ENCODE results near the gene ZSWIM9. TPM values are rescaled to one million over a fixed set of nuclear protein-coding genes. Genes with fewer than 3 reads are reported as not detected.

The ZSWIM9 gene
- polyA plus RNA-seq, 1 of the 3 experiments (the other 2 are of a cell fraction), result 2.2 TPM

GRCh38 chr19:48206397-48207093 lies 36.1 kb downstream of the ZSWIM9 start:
- no peak for DNase-seq
- Histone ChIP-seq H3K27me3 (ENCODE audit: insufficient read depth) (no peaks in the 10 kb centered on the region), H2AFZ (ENCODE audit: low read depth) (no peak overlapping the region), H3K27ac (ENCODE audit: low read depth in 2 of 2, low read length in 1 of 2) (no peak overlapping the region), H3F3A (replicated peaks; ENCODE audit: insufficient read depth) (peaks cover 13% of the 10 kb centered on the region), H3K9ac (no peak overlapping the region), H3K36me3 (replicated peaks in 1 of 2; ENCODE audit: control insufficient read depth in 1 of 2, insufficient read depth in 2 of 2, low read length in 1 of 2) (peaks cover 0 to 5% of the 10 kb centered on the region in 2 experiments), H3K79me2 (ENCODE audit: insufficient read depth) (peaks cover 15% of the 10 kb centered on the region; the same call in 1 of the 2 replicates), H3K9me2 (no peaks in the 10 kb centered on the region), H3K9me3 (no peaks in the 10 kb centered on the region), H4K20me1 (ENCODE audit: insufficient read depth) (no peaks in the 10 kb centered on the region), H3K4me3 (ENCODE audit: low read depth in 2 of 2, low read length in 1 of 2) (no peak overlapping the region), H3K4me1 (ENCODE audit: control insufficient read depth in 1 of 2, insufficient read depth in 2 of 2, low read depth in 1 of 2, low read length in 1 of 2) (peaks cover 0 to 2% of the 10 kb centered on the region in 2 experiments; a peak in 2 of 4 replicates), H3K4me2 (no peak overlapping the region)
- TF ChIP-seq GATA2 (CRISPR knock-in tag; IDR thresholded peaks at IDR 0.05) (no peak), TEAD4 (IDR thresholded peaks at IDR 0.05; ENCODE audit: borderline replicate concordance, insufficient read depth) (no peak), RFX5 (IDR thresholded peaks at IDR 0.05; ENCODE audit: low read length) (no peak), REST (IDR thresholded peaks at IDR 0.05; ENCODE audit: low read depth, low read length) (no peak), IRF3 (IDR thresholded peaks at IDR 0.05; ENCODE audit: low read depth, low read length) (no peak), JUND (IDR thresholded peaks at IDR 0.05) (no peak), EZH2phosphoT487 (IDR thresholded peaks at IDR 0.05; ENCODE audit: borderline replicate concordance, low read depth) (no peak), RXRA (IDR thresholded peaks at IDR 0.05; ENCODE audit: borderline replicate concordance, low read depth) (no peak), EP300 (IDR thresholded peaks at IDR 0.05; ENCODE audit: borderline replicate concordance in 1 of 2, low read depth in 1 of 2, low read length in 1 of 2) (no peak)
- ChIA-PET CTCF (interaction anchor here (0.7 kb wide), 1 partner anchor 59 kb away, joined by 3 read pairs; no protein-coding TSS in a partner anchor), POLR2A (no interaction called here)
- 92% methylated on average over 9 of the region's 9 CpGs for WGBS (ENCODE audit: low lambda C conversion rate)

GRCh38 chr19:48210005-48210404 lies 39.5 kb downstream of the ZSWIM9 start:
- Histone ChIP-seq H3K27me3 (ENCODE audit: insufficient read depth) (no peaks in the 10 kb centered on the region), H3K9me2 (no peaks in the 10 kb centered on the region), H3K79me2 (ENCODE audit: insufficient read depth) (peaks cover 7% of the 10 kb centered on the region; the same call in 1 of the 2 replicates), H2AFZ (ENCODE audit: low read depth) (no peak overlapping the region), H3K4me3 (ENCODE audit: low read depth in 2 of 2, low read length in 1 of 2) (no peak overlapping the region), H3K27ac (ENCODE audit: low read depth in 2 of 2, low read length in 1 of 2) (no peak overlapping the region), H3K36me3 (replicated peaks in 1 of 2; ENCODE audit: control insufficient read depth in 1 of 2, insufficient read depth in 2 of 2, low read length in 1 of 2) (peaks cover 0 to 9% of the 10 kb centered on the region in 2 experiments), H3K9me3 (no peaks in the 10 kb centered on the region), H3F3A (replicated peaks; ENCODE audit: insufficient read depth) (peaks cover 7% of the 10 kb centered on the region), H3K9ac (no peak overlapping the region), H3K4me2 (no peak overlapping the region), H4K20me1 (ENCODE audit: insufficient read depth) (no peaks in the 10 kb centered on the region), H3K4me1 (ENCODE audit: control insufficient read depth in 1 of 2, insufficient read depth in 2 of 2, low read depth in 1 of 2, low read length in 1 of 2) (peaks cover 0 to under 1% of the 10 kb centered on the region in 2 experiments; a peak in 1 of 4 replicates)
- TF ChIP-seq GATA2 (CRISPR knock-in tag; IDR thresholded peaks at IDR 0.05), result no peak
- TF ChIP-seq MAX (IDR thresholded peaks at IDR 0.05; ENCODE audit: low read depth), result no peak
- no peak for TF ChIP-seq FOXM1 (IDR thresholded peaks at IDR 0.05; ENCODE audit: low read depth)
- TF ChIP-seq RAD21 (IDR thresholded peaks at IDR 0.05; ENCODE audit: low read length), result no peak
- TF ChIP-seq SMC3 (IDR thresholded peaks at IDR 0.05; ENCODE audit: low read depth, low read length), result no peak
- TF ChIP-seq TAF1 (IDR thresholded peaks at IDR 0.05; ENCODE audit: borderline replicate concordance, low read depth, low read length), result no peak
- TF ChIP-seq REST (IDR thresholded peaks at IDR 0.05; ENCODE audit: low read depth, low read length), result no peak
- no peak for TF ChIP-seq SIN3A (IDR thresholded peaks at IDR 0.05; ENCODE audit: borderline replicate concordance, low read depth, low read length)
- TF ChIP-seq FOXJ3 (CRISPR knock-in tag; IDR thresholded peaks at IDR 0.05), result no peak
- DNase-seq, result no peak
- POLR2A ChIA-PET, result no interaction called here
- CTCF ChIA-PET, result no interaction called here
- WGBS (ENCODE audit: low lambda C conversion rate), result 91% methylated on average over 3 of the region's 3 CpGs

Measured in SK-N-SH (cell line).